LNCaP clone FGC (cell line): ENCODE data around the gene PROB1.

ENCODE experiments used
- DNase-seq: peaks from one replicate; pipeline ENCODE4 v3.0.0-alpha.2; 2011; ENCODE audit warnings: low read depth
- H3K4me3 ChIP-seq: 2 replicates; pipeline ENCODE4 v1.5.1; 2011; ENCODE audit warnings: mild to moderate bottlenecking, low read depth, low read length, control low read depth
- TF ChIP-seq, protein P1 (sequence below): IDR thresholded peaks from 2 replicates; pipeline ENCODE4 v1.5.1; 2012; ENCODE audit warnings: mild to moderate bottlenecking; ENCODE audit not compliant: control insufficient read depth, insufficient read depth; ENCODE audit errors: extremely low read depth

PROB1 gene

DNA sequence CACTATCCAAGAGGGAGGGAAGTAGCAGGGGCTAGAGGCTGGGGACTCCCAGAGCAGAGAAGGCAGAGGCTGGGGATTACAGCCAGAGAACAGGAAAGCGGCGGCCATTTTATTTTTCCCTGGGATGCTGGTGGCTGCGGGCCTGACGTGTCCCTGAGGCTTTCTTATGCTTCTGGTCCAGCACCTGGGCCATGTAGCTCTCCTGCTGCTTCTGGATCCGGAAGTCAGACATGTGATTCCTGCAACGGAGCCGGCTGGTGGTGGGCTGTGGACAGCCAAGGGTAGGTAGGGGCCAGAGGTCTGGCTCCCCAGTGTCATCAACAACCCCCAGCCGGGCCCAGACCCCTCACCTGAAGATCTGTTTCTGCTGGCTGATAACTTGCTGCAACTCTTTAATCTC lies 1.8 kb upstream of the PROB1 start:
- TF ChIP-seq, protein P1, sequence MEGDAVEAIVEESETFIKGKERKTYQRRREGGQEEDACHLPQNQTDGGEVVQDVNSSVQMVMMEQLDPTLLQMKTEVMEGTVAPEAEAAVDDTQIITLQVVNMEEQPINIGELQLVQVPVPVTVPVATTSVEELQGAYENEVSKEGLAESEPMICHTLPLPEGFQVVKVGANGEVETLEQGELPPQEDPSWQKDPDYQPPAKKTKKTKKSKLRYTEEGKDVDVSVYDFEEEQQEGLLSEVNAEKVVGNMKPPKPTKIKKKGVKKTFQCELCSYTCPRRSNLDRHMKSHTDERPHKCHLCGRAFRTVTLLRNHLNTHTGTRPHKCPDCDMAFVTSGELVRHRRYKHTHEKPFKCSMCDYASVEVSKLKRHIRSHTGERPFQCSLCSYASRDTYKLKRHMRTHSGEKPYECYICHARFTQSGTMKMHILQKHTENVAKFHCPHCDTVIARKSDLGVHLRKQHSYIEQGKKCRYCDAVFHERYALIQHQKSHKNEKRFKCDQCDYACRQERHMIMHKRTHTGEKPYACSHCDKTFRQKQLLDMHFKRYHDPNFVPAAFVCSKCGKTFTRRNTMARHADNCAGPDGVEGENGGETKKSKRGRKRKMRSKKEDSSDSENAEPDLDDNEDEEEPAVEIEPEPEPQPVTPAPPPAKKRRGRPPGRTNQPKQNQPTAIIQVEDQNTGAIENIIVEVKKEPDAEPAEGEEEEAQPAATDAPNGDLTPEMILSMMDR = no peak
- no peak overlapping the region for H3K4me3 ChIP-seq
- no peak for DNase-seq

DNA sequence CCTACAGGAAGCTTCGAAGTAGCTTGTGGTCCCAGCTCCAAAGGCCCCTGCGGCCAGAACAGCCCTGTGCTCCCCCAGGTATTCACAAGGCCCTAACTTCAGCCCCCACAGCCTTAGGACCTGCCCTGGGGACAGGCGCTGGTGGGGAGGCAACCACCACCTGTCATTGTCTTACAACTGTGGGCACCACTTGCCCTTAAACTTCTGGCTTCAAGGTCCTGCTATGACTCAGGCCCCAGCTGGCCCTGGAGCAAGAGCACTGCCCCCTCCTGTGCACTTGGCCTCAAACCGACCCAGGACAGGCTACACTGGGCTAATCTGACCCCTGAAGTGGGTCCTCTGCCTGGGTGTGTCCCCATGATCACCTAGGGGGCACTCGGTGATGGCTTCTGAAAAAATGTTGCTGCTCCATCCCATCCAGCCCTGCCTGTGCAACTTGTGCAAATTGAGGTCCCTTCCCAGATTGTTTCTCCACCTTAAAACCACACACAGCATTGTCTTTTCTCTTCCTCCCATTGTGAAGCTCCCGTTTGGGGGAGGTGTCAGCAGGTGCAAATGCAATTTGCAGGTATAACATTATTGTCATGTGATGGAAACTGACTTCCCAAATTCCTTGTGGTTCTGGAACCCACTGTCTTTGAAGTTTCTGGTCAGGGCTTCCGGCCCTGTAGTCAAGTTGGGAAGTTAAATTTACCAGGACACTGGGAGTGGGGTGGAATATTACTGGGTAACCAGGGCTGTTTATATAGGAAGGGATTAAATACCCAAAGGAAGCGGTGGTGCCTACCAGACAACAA lies 1.1 kb upstream of the PROB1 start:
- no peak overlapping the region for H3K4me3 ChIP-seq
- TF ChIP-seq, protein P1 = no peak
- no peak for DNase-seq

DNA sequence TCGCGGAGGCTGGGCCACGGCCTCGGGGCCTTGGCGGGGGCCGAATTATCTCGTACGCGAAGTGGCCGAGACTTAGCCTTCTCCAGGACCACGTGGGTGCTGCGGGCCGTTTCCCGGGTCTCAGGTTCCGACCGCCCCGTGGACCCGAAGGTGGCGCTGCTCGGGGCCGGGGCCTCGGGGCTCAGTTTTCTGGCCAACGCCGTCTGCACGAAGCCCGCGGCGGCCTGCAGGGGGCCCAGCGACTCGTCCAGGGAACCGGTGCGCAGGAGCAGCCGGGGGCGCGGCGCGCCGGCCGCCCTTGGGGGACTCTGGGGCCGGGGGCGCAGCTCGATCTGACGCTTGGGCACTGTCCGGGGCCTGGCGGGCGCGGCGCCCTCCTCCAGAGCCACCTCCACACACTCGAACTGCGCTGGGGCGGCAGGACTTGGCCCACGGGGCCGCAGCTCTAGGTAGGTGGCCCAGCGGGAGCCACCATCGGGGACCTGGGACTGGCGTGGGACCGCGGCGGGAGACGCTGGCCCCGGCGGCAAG lies 716 bp downstream of the PROB1 start:
- TF ChIP-seq, protein P1 = no peak
- H3K4me3 ChIP-seq = no peak overlapping the region
- DNase-seq = no peak

DNA sequence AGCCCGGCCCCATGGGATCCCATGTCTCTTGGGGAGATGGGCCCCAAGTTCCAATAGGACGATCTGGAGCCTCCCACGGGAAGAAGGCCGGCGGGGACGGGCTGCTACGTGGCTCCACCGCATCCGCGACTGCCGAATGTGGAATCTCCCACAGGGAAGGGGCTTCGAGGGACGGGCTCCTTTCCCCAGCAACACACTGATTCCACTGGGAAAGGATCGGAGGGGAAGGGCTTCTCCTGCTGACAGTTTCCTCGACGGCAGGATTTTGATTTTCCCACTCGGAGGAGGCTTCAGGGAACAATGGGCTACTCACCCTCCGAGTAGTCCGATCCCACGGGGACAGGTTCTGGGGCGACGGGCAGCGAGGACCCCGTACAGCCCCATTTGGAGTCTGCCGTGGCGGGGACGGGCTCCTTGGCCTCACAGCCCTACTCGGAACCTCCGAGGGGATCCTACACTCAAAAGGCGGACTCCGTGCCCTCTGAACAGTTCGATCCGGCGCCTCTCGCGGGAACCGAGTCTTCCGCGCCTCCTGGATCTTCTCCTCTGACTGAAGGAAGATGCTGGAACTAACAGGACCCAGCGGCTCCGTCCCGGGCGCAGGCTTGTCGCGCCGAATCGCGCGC lies 1.3 kb downstream of the PROB1 start:
- TF ChIP-seq, protein P1 = no peak
- no peak overlapping the region for H3K4me3 ChIP-seq
- no peak for DNase-seq

DNA sequence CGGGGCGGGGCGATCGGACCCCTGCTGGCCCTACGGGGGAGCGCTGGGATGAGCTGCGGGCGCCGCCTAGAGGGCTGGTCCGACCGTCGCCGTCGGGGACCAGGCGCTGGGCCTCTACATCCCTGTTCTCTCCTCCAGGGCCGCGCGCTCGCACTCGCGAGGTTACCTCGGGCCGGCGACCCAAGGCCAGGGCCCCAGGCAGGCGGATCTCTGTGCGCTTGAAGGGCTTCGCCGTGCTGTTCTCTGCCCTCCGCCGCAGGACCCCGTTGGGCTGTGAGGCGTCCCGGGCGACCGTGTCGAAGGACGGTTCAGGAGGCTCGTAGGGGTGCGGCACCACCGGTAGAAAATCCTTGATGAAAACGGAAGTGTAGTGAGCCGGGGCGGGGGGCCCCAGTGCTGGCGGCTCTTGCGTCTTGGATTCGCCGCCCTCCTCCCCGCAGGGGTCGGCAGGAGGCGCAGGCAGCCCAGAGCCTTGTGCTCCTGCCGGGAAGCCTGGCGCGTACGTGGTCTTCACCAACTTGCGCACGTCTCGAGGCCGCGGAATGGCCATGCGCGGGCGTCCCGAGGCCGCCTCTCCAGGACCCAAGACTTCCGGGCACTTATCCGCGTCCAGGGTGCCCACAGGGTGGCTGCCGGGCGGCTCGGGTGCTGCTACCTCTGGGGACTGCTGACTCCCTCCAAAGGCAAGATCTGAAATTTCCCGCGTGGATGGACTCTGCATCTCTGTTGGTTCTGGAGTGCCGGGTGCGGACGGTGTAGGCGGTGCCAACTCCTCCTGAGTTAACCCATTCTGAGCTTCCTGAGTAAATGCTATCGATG lies 2.0 kb downstream of the PROB1 start:
- no peak overlapping the region for H3K4me3 ChIP-seq
- DNase-seq = no peak
- TF ChIP-seq, protein P1 = no peak

DNA sequence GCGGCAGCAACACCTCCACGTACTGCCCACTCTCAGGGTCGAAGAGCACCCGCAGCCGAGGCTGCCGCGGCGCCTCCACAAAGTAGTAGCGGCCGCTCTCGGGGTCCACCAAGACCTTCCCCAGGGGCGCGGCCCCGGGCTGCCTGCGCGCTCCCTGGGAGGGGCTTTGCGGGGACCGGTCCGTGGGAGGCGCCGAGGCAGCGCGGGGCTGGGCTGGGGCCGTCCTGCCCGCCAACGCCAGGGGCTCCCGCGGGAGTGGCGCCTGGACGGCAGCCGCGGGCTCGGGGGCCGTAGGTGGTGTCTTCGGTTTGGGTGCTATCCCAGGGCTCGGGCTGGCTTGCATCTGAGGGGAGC lies 2.6 kb downstream of the PROB1 start:
- TF ChIP-seq, protein P1 = no peak
- DNase-seq = no peak
- H3K4me3 ChIP-seq = no peak overlapping the region
